Measurements from ENCODE around the gene SPINK14.

GRCh38 chr5:148224117-148224742 lies 55.9 kb downstream of the SPINK14 start:
- TF ChIP-seq CTCF (IDR thresholded peaks at IDR 0.05) (no peak), POLR2A (IDR thresholded peaks at IDR 0.05) (no peak)

Data from lower leg skin (tissue), 3 donors.